Measurements from ENCODE around the gene CKAP4. TPM values are rescaled to one million over a fixed set of nuclear protein-coding genes. Genes with fewer than 3 reads are reported as not detected.

CKAP4 gene
- total RNA-seq, 4 donors from 2014 or later = 58.9 to 127 (median 103) TPM

GRCh38 chr12:106220536-106220935 lies 27.3 kb downstream of the CKAP4 start:
- Histone ChIP-seq H3K27me3 (peaks cover 0 to 3% (median 0%) of the 10 kb centered on the region in 4 donors), H3K4me1 (peaks cover 0 to 6% (median 0%) of the 10 kb centered on the region in 3 donors), H3K27ac (no peak overlapping the region), H3K9me3 (peaks cover 0 to 20% (median 10%) of the 10 kb centered on the region in 3 donors), H3K36me3 (no peaks in the 10 kb centered on the region), H3K4me3 (no peak overlapping the region)
- intact Hi-C loops (cut with DNase I) = loop anchor here (10.0 kb wide), 1 partner anchor 124 kb away; no protein-coding TSS in a partner anchor
- DNase-seq = no peak
- TF ChIP-seq POLR2A (IDR thresholded peaks at IDR 0.05) (no peak), CTCF (IDR thresholded peaks at IDR 0.05) (no peak)
- 74 to 80% methylated on average over 7 of the region's 7 CpGs for WGBS, 2 donors

- Histone ChIP-seq H3K4me1 (peaks cover 0 to 6% (median 0%) of the 10 kb centered on the region in 3 donors), H3K36me3 (no peaks in the 10 kb centered on the region), H3K4me3 (no peak overlapping the region), H3K9me3 (peaks cover 0 to 20% (median 10%) of the 10 kb centered on the region in 3 donors), H3K27ac (no peak overlapping the region), H3K27me3 (peaks cover 0 to 11% (median 0%) of the 10 kb centered on the region in 4 donors)
- intact Hi-C loops (cut with DNase I) = no loop called here
- 95 to 100% methylated on average over 1 of the region's 1 CpG for WGBS, 2 donors
- no peak for DNase-seq
- TF ChIP-seq POLR2A (IDR thresholded peaks at IDR 0.05) (no peak), CTCF (IDR thresholded peaks at IDR 0.05) (no peak)
These were observed 28.8 kb downstream of the CKAP4 start for GRCh38 chr12:106219043-106219442.

GRCh38 chr12:106217706-106218105 lies 30.1 kb downstream of the CKAP4 start:
- H3K36me3 ChIP-seq = no peaks in the 10 kb centered on the region
- 85 to 95% methylated on average over 2 of the region's 2 CpGs for WGBS, 2 donors
- no peak for DNase-seq
- H3K4me1 ChIP-seq = no peaks in the 10 kb centered on the region
- intact Hi-C loops (cut with DNase I) = no loop called here
- H3K27me3 ChIP-seq = peaks cover 0 to 20% (median 0%) of the 10 kb centered on the region in 4 donors
- H3K9me3 ChIP-seq = peaks cover 0 to 20% (median 10%) of the 10 kb centered on the region in 3 donors
- H3K4me3 ChIP-seq = no peak overlapping the region
- H3K27ac ChIP-seq = no peak overlapping the region
- no peak for TF ChIP-seq POLR2A (IDR thresholded peaks at IDR 0.05)
- TF ChIP-seq CTCF (IDR thresholded peaks at IDR 0.05) = no peak

- 66 to 72% methylated on average over 4 of the region's 4 CpGs for WGBS, 2 donors
- Histone ChIP-seq H3K4me1 (no peaks in the 10 kb centered on the region), H3K27ac (no peak overlapping the region), H3K4me3 (no peak overlapping the region), H3K9me3 (peaks cover 0 to 20% (median 10%) of the 10 kb centered on the region in 3 donors), H3K27me3 (peaks cover 0 to 44% (median 0%) of the 10 kb centered on the region in 4 donors), H3K36me3 (no peaks in the 10 kb centered on the region)
- TF ChIP-seq CTCF (IDR thresholded peaks at IDR 0.05) = no peak
- TF ChIP-seq POLR2A (IDR thresholded peaks at IDR 0.05) = no peak
- intact Hi-C loops (cut with DNase I) = no loop called here
- no peak for DNase-seq
These were observed 33.2 kb downstream of the CKAP4 start for GRCh38 chr12:106214571-106214970.

GRCh38 chr12:106213662-106214061 lies 34.2 kb downstream of the CKAP4 start:
- WGBS, 2 donors = 67 to 83% methylated on average over 6 of the region's 6 CpGs
- Histone ChIP-seq H3K4me3 (no peak overlapping the region), H3K36me3 (no peaks in the 10 kb centered on the region), H3K4me1 (no peaks in the 10 kb centered on the region), H3K27me3 (peaks cover 0 to 42% (median 0%) of the 10 kb centered on the region in 4 donors), H3K9me3 (peaks cover 0 to 15% (median 10%) of the 10 kb centered on the region in 3 donors), H3K27ac (no peak overlapping the region)
- no peak for DNase-seq
- TF ChIP-seq POLR2A (IDR thresholded peaks at IDR 0.05) = no peak
- TF ChIP-seq CTCF (IDR thresholded peaks at IDR 0.05) = no peak
- intact Hi-C loops (cut with DNase I) = no loop called here
